Astrocyte of the cerebellum (primary cell): Measurements from ENCODE around the gene METTL13.
"Not testable (repeated sequence)": the region's sequence is repeated elsewhere in the genome, so short reads cannot be mapped to it uniquely, and the experiment has no call there.

Source experiments
- DNase-seq: peaks from one replicate; pipeline ENCODE4 v3.0.0-alpha.2; 2011; ENCODE audit warnings: low read depth
- H3K4me3 ChIP-seq: 2 replicates; pipeline ENCODE4 v1.5.1; 2011; ENCODE audit warnings: mild to moderate bottlenecking, low read depth, low read length, moderate library complexity
- in situ Hi-C: cut with HindIII; loops from 2 replicates; pipeline ENCODE4 v1.10.0; 2017; ENCODE audit warnings: low sequenced_read_pairs
- TF ChIP-seq, protein P1 (sequence below): IDR thresholded peaks from 2 replicates; pipeline ENCODE4 v1.5.1; 2012; ENCODE audit warnings: low read length, low read depth, moderate library complexity, mild to moderate bottlenecking; ENCODE audit errors: missing control alignments

The METTL13 gene

DNA sequence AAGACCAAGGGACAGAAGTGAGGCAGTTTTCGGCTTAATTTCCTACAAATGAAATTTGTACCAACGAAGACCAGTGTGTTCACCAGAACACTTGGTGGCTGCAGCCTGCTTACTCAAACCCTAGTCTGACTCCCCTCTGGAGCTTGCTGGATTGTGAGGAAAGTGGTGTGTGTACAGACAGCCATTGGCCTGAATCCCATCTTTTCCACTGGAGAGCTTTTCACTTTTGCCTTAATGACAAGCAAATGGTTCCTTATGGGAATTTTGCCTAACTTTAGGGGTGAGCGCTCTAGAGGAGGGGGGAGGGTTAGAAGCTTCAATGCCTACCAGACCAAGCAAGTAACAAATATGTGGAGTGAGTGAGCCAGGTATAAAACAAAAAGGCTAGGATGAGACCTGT, 17.3 kb downstream of the METTL13 start:
- H3K4me3 ChIP-seq = no peak overlapping the region
- TF ChIP-seq, protein P1, sequence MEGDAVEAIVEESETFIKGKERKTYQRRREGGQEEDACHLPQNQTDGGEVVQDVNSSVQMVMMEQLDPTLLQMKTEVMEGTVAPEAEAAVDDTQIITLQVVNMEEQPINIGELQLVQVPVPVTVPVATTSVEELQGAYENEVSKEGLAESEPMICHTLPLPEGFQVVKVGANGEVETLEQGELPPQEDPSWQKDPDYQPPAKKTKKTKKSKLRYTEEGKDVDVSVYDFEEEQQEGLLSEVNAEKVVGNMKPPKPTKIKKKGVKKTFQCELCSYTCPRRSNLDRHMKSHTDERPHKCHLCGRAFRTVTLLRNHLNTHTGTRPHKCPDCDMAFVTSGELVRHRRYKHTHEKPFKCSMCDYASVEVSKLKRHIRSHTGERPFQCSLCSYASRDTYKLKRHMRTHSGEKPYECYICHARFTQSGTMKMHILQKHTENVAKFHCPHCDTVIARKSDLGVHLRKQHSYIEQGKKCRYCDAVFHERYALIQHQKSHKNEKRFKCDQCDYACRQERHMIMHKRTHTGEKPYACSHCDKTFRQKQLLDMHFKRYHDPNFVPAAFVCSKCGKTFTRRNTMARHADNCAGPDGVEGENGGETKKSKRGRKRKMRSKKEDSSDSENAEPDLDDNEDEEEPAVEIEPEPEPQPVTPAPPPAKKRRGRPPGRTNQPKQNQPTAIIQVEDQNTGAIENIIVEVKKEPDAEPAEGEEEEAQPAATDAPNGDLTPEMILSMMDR = no peak
- in situ Hi-C loops = no loop called here
- no peak for DNase-seq

DNA sequence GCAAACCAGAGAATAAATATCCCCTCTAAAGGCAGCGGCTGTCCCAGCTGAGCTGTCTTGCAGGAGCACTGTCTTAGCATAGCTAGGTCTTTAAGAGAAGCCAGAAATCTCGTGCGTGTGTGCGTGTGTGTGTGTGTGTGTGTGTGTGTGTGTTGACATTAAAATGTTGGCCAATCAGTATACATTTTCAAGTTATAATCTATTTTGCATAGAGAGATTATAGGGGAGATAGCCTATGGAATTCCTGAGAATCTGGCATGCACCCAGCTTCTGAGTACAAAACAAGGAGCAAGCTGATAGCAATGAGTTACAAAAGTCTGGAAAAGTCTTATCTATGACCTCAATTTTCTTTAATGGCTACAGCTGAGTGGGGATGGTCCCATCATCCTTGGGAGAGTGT, 17.7 kb downstream of the METTL13 start:
- TF ChIP-seq, protein P1 = no peak
- in situ Hi-C loops = no loop called here
- no peak for DNase-seq
- no peak overlapping the region for H3K4me3 ChIP-seq

DNA sequence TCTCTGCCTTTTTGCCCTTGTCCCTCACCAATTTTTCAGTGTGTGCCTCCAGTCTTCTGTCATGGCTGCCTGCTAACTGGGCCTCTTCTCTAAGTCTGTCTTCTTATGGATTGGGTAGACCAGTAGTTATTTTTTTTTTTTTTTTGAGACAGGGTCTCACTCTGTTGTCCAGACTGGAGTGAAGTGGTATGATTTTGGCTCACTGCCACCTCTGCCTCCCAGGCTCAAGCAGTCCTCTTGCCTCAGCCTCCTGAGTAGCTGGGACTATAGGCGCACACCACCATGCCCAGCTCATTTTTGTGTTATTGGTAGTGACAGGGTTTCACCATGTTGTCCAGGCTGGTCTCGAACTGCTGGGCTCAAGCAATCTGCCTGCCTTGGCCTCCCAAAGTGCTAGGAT, 18.2 kb downstream of the METTL13 start:
- H3K4me3 ChIP-seq, DNase-seq: not testable (repeated sequence)
- in situ Hi-C loops = loop anchor here (5.0 kb wide), 1 partner anchor 183 kb away; no protein-coding TSS in a partner anchor

DNA sequence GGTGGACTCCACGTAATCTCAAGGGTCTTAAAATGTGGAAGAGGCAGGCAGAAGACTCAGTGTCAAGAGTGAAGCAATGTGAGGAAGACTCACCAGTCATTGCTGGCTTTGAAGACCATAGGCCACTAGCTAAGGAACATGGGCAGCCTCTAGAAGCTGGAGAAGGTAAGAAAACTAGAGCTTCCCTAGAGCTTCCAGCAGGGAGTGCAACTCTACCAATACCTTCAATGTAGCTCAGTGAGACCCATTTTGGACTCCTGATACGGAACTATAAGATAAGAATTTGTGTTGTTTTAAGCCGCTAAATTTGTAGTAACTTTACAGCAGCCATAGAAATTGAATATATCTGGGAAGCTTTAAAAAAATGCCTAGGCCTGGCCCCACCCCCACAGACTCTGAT, 18.9 kb downstream of the METTL13 start:
- H3K4me3 ChIP-seq = no peak overlapping the region
- no peak for DNase-seq
- TF ChIP-seq, protein P1 = no peak
- in situ Hi-C loops = loop anchor here (5.0 kb wide), 1 partner anchor 182 kb away; no protein-coding TSS in a partner anchor

DNA sequence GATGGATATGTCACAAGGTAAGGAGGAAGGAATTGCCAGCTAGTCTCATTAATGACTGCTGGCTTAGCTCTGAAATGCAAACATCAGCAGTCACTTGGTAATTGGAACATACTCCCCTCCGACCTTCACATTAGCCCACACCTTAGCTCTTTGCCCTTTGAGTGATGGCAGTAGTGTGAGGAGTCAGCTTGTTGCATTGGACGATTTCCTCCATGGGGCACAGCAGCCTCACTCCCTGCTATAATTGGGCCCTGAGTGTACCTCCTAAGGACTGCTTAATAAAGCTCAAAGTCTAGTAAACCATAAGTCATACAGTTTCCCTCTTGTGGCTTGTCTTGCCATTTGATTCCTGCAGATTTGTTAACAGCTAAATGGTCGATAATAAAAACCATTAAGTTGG, 19.4 kb downstream of the METTL13 start:
- DNase-seq = no peak
- in situ Hi-C loops = loop anchor here (5.0 kb wide), 1 partner anchor 181 kb away; no protein-coding TSS in a partner anchor
- no peak overlapping the region for H3K4me3 ChIP-seq
- TF ChIP-seq, protein P1 = no peak

DNA sequence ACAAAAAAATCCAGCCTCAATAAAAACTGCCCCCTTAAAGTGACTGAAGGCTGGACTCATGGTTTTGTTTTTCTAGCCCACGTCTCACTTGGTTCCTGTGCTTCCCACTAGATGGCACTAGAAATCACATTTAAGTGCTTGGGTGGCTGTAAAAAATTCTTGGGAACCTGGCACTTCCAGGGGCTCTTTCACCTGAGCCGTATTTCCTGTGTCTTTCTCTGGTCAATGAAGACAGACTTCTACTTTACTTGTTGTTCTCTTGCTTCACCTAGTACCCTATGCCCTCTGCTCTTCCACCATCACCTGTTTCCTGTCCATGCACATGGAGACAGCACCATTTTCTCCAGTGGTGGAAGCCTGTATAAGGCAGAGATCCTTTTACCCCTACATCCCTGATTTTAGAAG, 20.0 kb downstream of the METTL13 start:
- in situ Hi-C loops = loop anchor here (5.0 kb wide), 1 partner anchor 181 kb away; no protein-coding TSS in a partner anchor
- peak; percentile 40 for DNase-seq
- TF ChIP-seq, protein P1 = peak; percentile 82
- no peak overlapping the region for H3K4me3 ChIP-seq

DNA sequence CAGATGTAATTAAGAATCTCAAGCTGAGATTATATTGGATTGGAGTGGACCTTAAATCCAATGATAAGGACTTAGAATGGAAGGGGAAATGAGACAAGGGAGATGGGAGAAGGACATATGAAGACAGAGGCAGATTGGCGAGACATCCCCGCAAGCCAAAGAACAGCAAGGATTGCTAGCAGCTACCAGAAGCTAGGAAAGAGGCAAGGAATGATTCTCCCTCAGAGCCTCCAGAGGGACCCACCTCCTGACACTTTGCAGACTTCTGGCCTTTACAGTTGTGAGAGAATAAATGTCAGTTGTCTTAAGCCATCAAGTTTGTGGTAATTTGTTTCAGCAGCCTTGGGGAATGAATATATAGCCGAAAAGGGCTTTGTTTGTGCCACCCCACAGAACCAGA, 20.7 kb downstream of the METTL13 start:
- TF ChIP-seq, protein P1 = no peak
- H3K4me3 ChIP-seq = no peak overlapping the region
- no peak for DNase-seq
- in situ Hi-C loops = loop anchor here (5.0 kb wide), 1 partner anchor 180 kb away; no protein-coding TSS in a partner anchor
